OCI-LY3 (cell line): Measurements from ENCODE around the gene WWTR1.
A peak's percentile ranks its signal among the peaks of the same experiment; 100 is the strongest.

Experiments used
- EZH2phosphoT487 ChIP-seq: fragments of 200-600 bp; shearing (Covaris generic); IDR thresholded peaks from 2 replicates; pipeline ENCODE4 v1.6.1; 2018; ENCODE audit warnings: antibody characterized with exemption, mixed run types, low read depth
- TF ChIP-seq, protein P1 (sequence below): fragments of 200-600, 300-600 bp; sonication (generic); IDR thresholded peaks from 2 replicates; pipeline ENCODE4 v1.5.1; 2014; ENCODE audit warnings: antibody characterized with exemption, low read length, low read depth

DNA sequence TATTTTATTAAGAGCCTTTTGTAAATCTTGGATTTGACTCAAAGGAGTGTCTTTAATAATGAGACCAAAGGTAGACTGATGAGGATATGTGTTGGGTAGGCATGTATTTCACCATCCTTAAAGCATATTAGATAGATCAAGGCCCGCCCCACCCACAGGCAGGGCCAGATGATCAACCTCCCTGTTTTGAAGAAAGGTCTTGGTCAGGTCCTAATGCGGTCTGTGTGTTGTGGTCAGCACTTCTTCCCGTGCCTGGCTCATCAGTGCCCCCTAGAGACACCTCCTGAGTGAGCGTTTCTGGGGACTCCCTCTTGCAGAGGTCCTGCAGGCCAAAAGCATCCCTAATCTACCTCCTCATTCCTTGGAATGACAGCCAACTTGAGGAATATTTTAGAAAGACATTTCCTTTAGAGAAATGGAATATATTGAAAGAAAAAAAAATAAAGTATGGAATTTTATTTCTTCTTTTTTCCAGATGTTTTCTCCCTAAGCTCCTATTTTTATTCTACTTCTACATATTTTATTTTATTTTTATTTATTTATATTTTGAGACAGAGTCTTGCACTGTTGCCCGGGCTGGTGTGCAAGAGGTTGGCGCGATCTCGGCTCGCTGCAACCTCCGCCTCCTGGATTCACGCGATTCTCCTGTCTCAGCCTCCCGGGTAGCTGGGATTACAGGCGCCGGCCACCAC lies 177.4 kb downstream of the WWTR1 start:
- TF ChIP-seq, protein P1, sequence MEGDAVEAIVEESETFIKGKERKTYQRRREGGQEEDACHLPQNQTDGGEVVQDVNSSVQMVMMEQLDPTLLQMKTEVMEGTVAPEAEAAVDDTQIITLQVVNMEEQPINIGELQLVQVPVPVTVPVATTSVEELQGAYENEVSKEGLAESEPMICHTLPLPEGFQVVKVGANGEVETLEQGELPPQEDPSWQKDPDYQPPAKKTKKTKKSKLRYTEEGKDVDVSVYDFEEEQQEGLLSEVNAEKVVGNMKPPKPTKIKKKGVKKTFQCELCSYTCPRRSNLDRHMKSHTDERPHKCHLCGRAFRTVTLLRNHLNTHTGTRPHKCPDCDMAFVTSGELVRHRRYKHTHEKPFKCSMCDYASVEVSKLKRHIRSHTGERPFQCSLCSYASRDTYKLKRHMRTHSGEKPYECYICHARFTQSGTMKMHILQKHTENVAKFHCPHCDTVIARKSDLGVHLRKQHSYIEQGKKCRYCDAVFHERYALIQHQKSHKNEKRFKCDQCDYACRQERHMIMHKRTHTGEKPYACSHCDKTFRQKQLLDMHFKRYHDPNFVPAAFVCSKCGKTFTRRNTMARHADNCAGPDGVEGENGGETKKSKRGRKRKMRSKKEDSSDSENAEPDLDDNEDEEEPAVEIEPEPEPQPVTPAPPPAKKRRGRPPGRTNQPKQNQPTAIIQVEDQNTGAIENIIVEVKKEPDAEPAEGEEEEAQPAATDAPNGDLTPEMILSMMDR: peak; percentile 90
- TF ChIP-seq EZH2phosphoT487: no peak
